Placental pericyte (primary cell): Measurements from ENCODE around the gene ARID5A. TPM values are rescaled to one million over a fixed set of nuclear protein-coding genes. Genes with fewer than 3 reads are reported as not detected.

Experiments
- total RNA-seq: library from RNA; depleted of rRNA; stranded (reverse); fragments of >200 nt; gene quantifications from 2 replicates; pipeline ENCODE4 v1.2.3, GENCODE V29; 2012

ARID5A gene, protein sequence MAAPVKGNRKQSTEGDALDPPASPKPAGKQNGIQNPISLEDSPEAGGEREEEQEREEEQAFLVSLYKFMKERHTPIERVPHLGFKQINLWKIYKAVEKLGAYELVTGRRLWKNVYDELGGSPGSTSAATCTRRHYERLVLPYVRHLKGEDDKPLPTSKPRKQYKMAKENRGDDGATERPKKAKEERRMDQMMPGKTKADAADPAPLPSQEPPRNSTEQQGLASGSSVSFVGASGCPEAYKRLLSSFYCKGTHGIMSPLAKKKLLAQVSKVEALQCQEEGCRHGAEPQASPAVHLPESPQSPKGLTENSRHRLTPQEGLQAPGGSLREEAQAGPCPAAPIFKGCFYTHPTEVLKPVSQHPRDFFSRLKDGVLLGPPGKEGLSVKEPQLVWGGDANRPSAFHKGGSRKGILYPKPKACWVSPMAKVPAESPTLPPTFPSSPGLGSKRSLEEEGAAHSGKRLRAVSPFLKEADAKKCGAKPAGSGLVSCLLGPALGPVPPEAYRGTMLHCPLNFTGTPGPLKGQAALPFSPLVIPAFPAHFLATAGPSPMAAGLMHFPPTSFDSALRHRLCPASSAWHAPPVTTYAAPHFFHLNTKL
- total RNA-seq = 8.1 and 8.2 TPM in 2 replicates

DNA sequence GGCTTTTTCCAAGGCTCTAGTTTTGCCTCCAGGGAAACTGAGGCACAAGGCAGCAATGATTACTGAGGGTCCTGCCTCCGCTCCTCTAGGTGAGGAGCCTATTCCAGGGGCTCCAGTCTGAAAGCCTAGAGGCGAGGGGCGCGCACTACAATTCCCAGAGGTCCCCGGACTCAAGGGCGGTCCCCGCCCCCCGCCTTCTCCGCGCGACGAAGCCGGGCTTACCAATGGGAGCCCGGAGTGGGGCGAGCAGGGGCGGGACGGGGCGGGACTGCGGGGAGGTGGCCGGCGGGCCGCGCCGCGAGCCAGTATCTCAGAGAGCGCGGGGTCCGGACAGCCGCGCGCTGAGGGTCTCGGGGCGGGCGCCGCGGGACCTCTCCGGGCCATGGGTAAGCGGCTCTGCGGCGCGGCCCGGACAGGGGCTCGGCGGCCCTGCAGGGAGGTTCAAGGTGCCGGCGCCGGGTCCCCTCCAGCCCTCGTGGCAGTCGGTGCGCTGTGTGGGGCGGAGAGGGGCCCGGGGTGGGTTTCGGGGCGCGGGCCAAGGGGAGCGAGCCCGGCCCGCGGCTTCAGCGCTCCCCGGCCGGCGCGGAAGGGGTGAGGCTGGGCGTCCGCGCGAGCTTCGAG is at the start of gene ARID5A:
TSS of gene ARID5A (plus strand) at position 308 of the 621 bp plus-strand sequence. CDS start at position 383, 75 bp downstream.

GRCh38 chr2:96505231-96505889 is 31.2 kb upstream of the ARID5A start, which contains the start of gene NEURL3:
Gene NEURL3, minus strand, starts transcription at chr2:96505357. Its CDS starts 71 bp downstream, at chr2:96505286.

Other genes starting within 250 kb of the ARID5A start
- gene SNRNP200, start 231.2 kb upstream of the ARID5A start, total RNA-seq = 55.1 and 71.9 TPM in 2 replicates
- 0.22 and 1.7 TPM in 2 replicates for gene ITPRIPL1, start 211.4 kb upstream of the ARID5A start, total RNA-seq
- gene NCAPH, start 201.0 kb upstream of the ARID5A start, total RNA-seq = 1.1 and 37.7 TPM in 2 replicates
- not detected in 2 replicates for gene NEURL3, start 31.4 kb upstream of the ARID5A start, total RNA-seq
- 41.7 and 44.0 TPM in 2 replicates for gene KANSL3, start 101.6 kb downstream of the ARID5A start, total RNA-seq
- gene FER1L5, start 106.0 kb downstream of the ARID5A start, total RNA-seq = under 0.01 and 0.29 TPM in 2 replicates
- 19.5 and 24.1 TPM in 2 replicates for gene LMAN2L, start 203.3 kb downstream of the ARID5A start, total RNA-seq
- gene CNNM4, start 224.2 kb downstream of the ARID5A start, total RNA-seq = 5.9 and 7.0 TPM in 2 replicates